PC-9 (cell line): Measurements from ENCODE around the gene DRD1. TPM values are rescaled to one million over a fixed set of nuclear protein-coding genes. Genes with fewer than 3 reads are reported as not detected.

Experiments used
- BruUV-seq: library from RNA; stranded (reverse); fragments of 400-500 nt; replicated peaks from 2 replicates; lab custom pipeline; 2021; lab: Mats Ljungman, UMichigan
- CTCF ChIA-PET: fragments of 300-600 bp; sonication (Branson Sonifier 250); formaldehyde crosslinking; loops from one replicate; lab custom pipeline; 2022; ENCODE audit warnings: antibody characterized with exemption; lab: Charles Lee
- POLR2A ChIA-PET: fragments of 300-600 bp; sonication (Branson Sonifier 250); formaldehyde crosslinking; loops from one replicate; lab custom pipeline; 2022; ENCODE audit warnings: antibody characterized with exemption; ENCODE audit not compliant: unreplicated experiment; lab: Charles Lee
- DNase-seq, 2 experiments: peaks; one replicate each; pipeline versions ENCODE4 v3.0.0 to v3.0.0-alpha.2; 2015 to 2022; ENCODE audit warnings: mixed read lengths in 1 of 2
- H2AFZ ChIP-seq: fragments of 200-600 bp; sonication (generic); 2 replicates; pipeline ENCODE4 v1.8.1; 2017; ENCODE audit warnings: antibody characterized with exemption
- H3F3A ChIP-seq: fragments of 200-600 bp; sonication (generic); 2 replicates; pipeline ENCODE4 v1.8.1; 2017; ENCODE audit warnings: antibody characterized with exemption, mild to moderate bottlenecking, low read depth; ENCODE audit not compliant: insufficient read depth
- H3K27ac ChIP-seq: fragments of 200-600 bp; sonication (generic); 2 replicates; pipeline ENCODE4 v1.6.1; 2016; ENCODE audit warnings: mixed run types
- H3K27me3 ChIP-seq: fragments of 200-600 bp; sonication (generic); 2 replicates; pipeline ENCODE4 v1.6.1; 2016; ENCODE audit warnings: low read depth, mixed run types; ENCODE audit not compliant: insufficient read depth
- H3K36me3 ChIP-seq: fragments of 200-600 bp; sonication (generic); 2 replicates; pipeline ENCODE4 v1.6.1; 2016; ENCODE audit warnings: low read depth, mixed run types
- H3K4me1 ChIP-seq: fragments of 200-600 bp; sonication (generic); replicated peaks from 2 replicates; pipeline ENCODE4 v1.6.1; 2016; ENCODE audit warnings: mixed run types; ENCODE audit not compliant: insufficient read depth
- H3K4me2 ChIP-seq: fragments of 200-600 bp; sonication (generic); 2 replicates; pipeline ENCODE4 v1.6.1; 2017; ENCODE audit warnings: mixed run types
- H3K4me3 ChIP-seq: fragments of 200-600 bp; sonication (generic); 2 replicates; pipeline ENCODE4 v1.6.1; 2016; ENCODE audit warnings: mixed run types
- H3K79me2 ChIP-seq: fragments of 200-600 bp; sonication (generic); 2 replicates; pipeline ENCODE4 v1.6.1; 2017; ENCODE audit warnings: low read depth, mixed run types
- H3K9me2 ChIP-seq: fragments of 200-600 bp; sonication (generic); 2 replicates; pipeline ENCODE4 v1.8.1; 2017; ENCODE audit warnings: mild to moderate bottlenecking; ENCODE audit not compliant: insufficient read depth
- H3K9me3 ChIP-seq: fragments of 200-600 bp; sonication (generic); 2 replicates; pipeline ENCODE4 v1.8.1; 2016; ENCODE audit warnings: low read depth; ENCODE audit not compliant: insufficient read depth
- H4K20me1 ChIP-seq: fragments of 200-600 bp; sonication (generic); 2 replicates; pipeline ENCODE4 v1.8.1; 2017; ENCODE audit not compliant: insufficient read depth
- CTCF ChIP-seq: fragments of 200-600 bp; sonication (generic); conservative IDR thresholded peaks from 2 replicates; pipeline ENCODE4 v1.6.1; 2017; ENCODE audit warnings: mixed run types, antibody characterized with exemption, mild to moderate bottlenecking, moderate library complexity
- EZH2 ChIP-seq: fragments of 200-600 bp; sonication (generic); IDR thresholded peaks from 2 replicates; pipeline ENCODE4 v1.8.0; 2017; ENCODE audit warnings: antibody characterized with exemption, low read depth
- intact Hi-C: fragments of 100-400 bp; cut with micrococcal nuclease; formaldehyde crosslinking; loops from one replicate; pipeline ENCODE4 v1.10.0; 2022; ENCODE audit not compliant: unreplicated experiment
- total RNA-seq: library from RNA; stranded (reverse); gene quantifications from 2 replicates; pipeline ENCODE4 v1.2.3, GENCODE V29; 2021

The DRD1 gene
- total RNA-seq, 1 experiment from 2014 or later, result not detected

- H2AFZ ChIP-seq, result peak overlapping the region; percentile 96
- no peaks in the 10 kb centered on the region for H3F3A ChIP-seq
- BruUV-seq, result no TSS peak
- intact Hi-C loops, result no loop called here
- H3K27me3 ChIP-seq, result peaks cover 36% of the 10 kb centered on the region
- H3K36me3 ChIP-seq, result no peaks in the 10 kb centered on the region
- no peak for DNase-seq
- H3K4me2 ChIP-seq, result peak overlapping the region; percentile 79
- H3K9me2 ChIP-seq, result no peaks in the 10 kb centered on the region
- H4K20me1 ChIP-seq, result peaks cover 3% of the 10 kb centered on the region; the same call in 1 of the 2 replicates
- TF ChIP-seq EZH2 (no peak), CTCF (no peak)
- CTCF ChIA-PET, result no interaction called here
- peaks cover 42% of the 10 kb centered on the region for H3K79me2 ChIP-seq
- no peaks in the 10 kb centered on the region for H3K9me3 ChIP-seq
- H3K4me3 ChIP-seq, result peak overlapping the region; percentile 98
- no peak overlapping the region for H3K27ac ChIP-seq
- POLR2A ChIA-PET, result interaction anchor here (0.6 to 0.8 kb wide), 3 partner anchors 41 to 1718 kb away, joined by 5 to 9 read pairs (median 6); no protein-coding TSS in a partner anchor
- peaks cover 7% of the 10 kb centered on the region for H3K4me1 ChIP-seq
These were observed 34.0 kb upstream of the DRD1 start for GRCh38 chr5:175478008-175478383.

- Histone ChIP-seq H3K36me3 (no peaks in the 10 kb centered on the region), H2AFZ (no peak overlapping the region), H3F3A (no peaks in the 10 kb centered on the region), H3K4me1 (peaks cover 7% of the 10 kb centered on the region), H4K20me1 (peaks cover 2% of the 10 kb centered on the region; the same call in 1 of the 2 replicates), H3K9me2 (no peaks in the 10 kb centered on the region), H3K27ac (no peak overlapping the region), H3K4me2 (no peak overlapping the region), H3K27me3 (peaks cover 42% of the 10 kb centered on the region), H3K9me3 (no peaks in the 10 kb centered on the region), H3K4me3 (no peak overlapping the region), H3K79me2 (peaks cover 37% of the 10 kb centered on the region)
- TF ChIP-seq CTCF (no peak), EZH2 (no peak)
- POLR2A ChIA-PET, result no interaction called here
- no TSS peak for BruUV-seq
- no peak for DNase-seq
- CTCF ChIA-PET, result no interaction called here
- intact Hi-C loops, result no loop called here
These were observed 33.5 kb upstream of the DRD1 start for GRCh38 chr5:175477440-175477839.

- H2AFZ ChIP-seq, result no peak overlapping the region
- H3K36me3 ChIP-seq, result no peaks in the 10 kb centered on the region
- no peaks in the 10 kb centered on the region for H4K20me1 ChIP-seq
- ChIA-PET POLR2A (no interaction called here), CTCF (no interaction called here)
- no peak overlapping the region for H3K4me3 ChIP-seq
- no peak overlapping the region for H3K27ac ChIP-seq
- intact Hi-C loops, result no loop called here
- no peak for TF ChIP-seq CTCF
- TF ChIP-seq EZH2, result no peak
- DNase-seq, result no peak
- no TSS peak for BruUV-seq
- no peaks in the 10 kb centered on the region for H3K9me2 ChIP-seq
- H3K27me3 ChIP-seq, result peaks cover 60% of the 10 kb centered on the region
- no peaks in the 10 kb centered on the region for H3K9me3 ChIP-seq
- H3K4me1 ChIP-seq, result peaks cover 7% of the 10 kb centered on the region
- no peaks in the 10 kb centered on the region for H3F3A ChIP-seq
- H3K4me2 ChIP-seq, result no peak overlapping the region
- peaks cover 15% of the 10 kb centered on the region for H3K79me2 ChIP-seq
These were observed 31.3 kb upstream of the DRD1 start for GRCh38 chr5:175475248-175475647.
